Lower leg skin (tissue), 3 donors: Measurements from ENCODE around the gene MAGEB17.

Experiments used
- CTCF ChIP-seq, 3 donors: fragments of 450-650 bp; IDR thresholded peaks; one replicate each; pipeline ENCODE4 v1.5.1; 2016; ENCODE audit warnings: antibody characterized with exemption in 3 of 3, mild to moderate bottlenecking in 3 of 3, moderate library complexity in 2 of 3
- POLR2A ChIP-seq, 2 donors: fragments of 450-650 bp; IDR thresholded peaks; one replicate each; pipeline ENCODE4 v1.6.1; 2016 to 2017; ENCODE audit warnings: antibody characterized with exemption in 2 of 2, mild to moderate bottlenecking in 1 of 2, moderate library complexity in 1 of 2

- no peak for TF ChIP-seq CTCF (IDR thresholded peaks at IDR 0.05)
- no peak for TF ChIP-seq POLR2A (IDR thresholded peaks at IDR 0.05)
Measured at GRCh38 chrX:16156692-16157331, 10.5 kb upstream of the MAGEB17 start.
